Hepatocyte (in vitro differentiated cells): ENCODE data around the gene ZBTB42. TPM values are rescaled to one million over a fixed set of nuclear protein-coding genes. Genes with fewer than 3 reads are reported as not detected.
A peak's percentile ranks its signal among the peaks of the same experiment; 100 is the strongest.

ENCODE experiments used
- DNase-seq: peaks from one replicate; pipeline ENCODE4 v3.0.0-alpha.2; 2016; ENCODE audit warnings: low spot score
- H2AFZ ChIP-seq: fragments of 200-600 bp; sonication (generic); 2 replicates; pipeline ENCODE4 v1.6.0; 2016; ENCODE audit warnings: antibody characterized with exemption, mild to moderate bottlenecking
- H3K27ac ChIP-seq: fragments of 200-600 bp; sonication (generic); 2 replicates; pipeline ENCODE4 v1.5.1; 2016; ENCODE audit warnings: mild to moderate bottlenecking
- H3K27me3 ChIP-seq: fragments of 200-600 bp; sonication (generic); 2 replicates; pipeline ENCODE4 v1.6.1; 2016
- H3K36me3 ChIP-seq: fragments of 200-600 bp; sonication (generic); replicated peaks from 2 replicates; pipeline ENCODE4 v1.5.1; 2016; ENCODE audit warnings: low read depth; ENCODE audit not compliant: insufficient read depth
- H3K4me1 ChIP-seq: fragments of 200-600 bp; sonication (generic); 2 replicates; pipeline ENCODE4 v1.5.1; 2016; ENCODE audit warnings: mild to moderate bottlenecking, moderate library complexity; ENCODE audit not compliant: insufficient read depth
- H3K4me2 ChIP-seq: fragments of 200-600 bp; sonication (generic); 2 replicates; pipeline ENCODE4 v1.6.0; 2016
- H3K4me3 ChIP-seq: fragments of 200-600 bp; sonication (generic); 2 replicates; pipeline ENCODE4 v1.5.1; 2016; ENCODE audit warnings: mild to moderate bottlenecking
- H3K79me2 ChIP-seq: fragments of 200-600 bp; sonication (generic); 2 replicates; pipeline ENCODE4 v1.6.0; 2017; ENCODE audit warnings: mild to moderate bottlenecking
- H3K9me2 ChIP-seq: fragments of 200-600 bp; sonication (generic); replicated peaks from 2 replicates; pipeline ENCODE4 v1.6.0; 2017; ENCODE audit warnings: mild to moderate bottlenecking; ENCODE audit not compliant: insufficient read depth
- H3K9me3 ChIP-seq: fragments of 200-600 bp; sonication (generic); 2 replicates; pipeline ENCODE4 v1.5.1; 2016; ENCODE audit warnings: low read depth, mild to moderate bottlenecking
- H4K20me1 ChIP-seq: fragments of 200-600 bp; sonication (generic); 2 replicates; pipeline ENCODE4 v1.6.0; 2016; ENCODE audit warnings: mild to moderate bottlenecking; ENCODE audit not compliant: insufficient read depth, poor library complexity, severe bottlenecking
- CTCF ChIP-seq: fragments of 200-600 bp; sonication (generic); IDR thresholded peaks from 2 replicates; pipeline ENCODE4 v1.5.1; 2016; ENCODE audit warnings: antibody characterized with exemption, mild to moderate bottlenecking; ENCODE audit not compliant: poor library complexity
- EZH2 ChIP-seq: fragments of 200-600 bp; sonication (generic); IDR thresholded peaks from 2 replicates; pipeline ENCODE4 v1.6.1; 2016; ENCODE audit warnings: antibody characterized with exemption, mild to moderate bottlenecking, borderline replicate concordance
- EZH2phosphoT487 ChIP-seq: fragments of 200-600 bp; sonication (generic); IDR thresholded peaks from one replicate; pipeline ENCODE4 v1.6.1; 2018; ENCODE audit warnings: antibody characterized with exemption, mild to moderate bottlenecking, low read depth, moderate library complexity; ENCODE audit not compliant: unreplicated experiment, severe bottlenecking
- WGBS: methylation state at CpG from one replicate; pipeline ENCODE4 v1.1.6; 2016; ENCODE audit warnings: low lambda C conversion rate; ENCODE audit errors: missing lambda C conversion rate; 5-methylcytosine and 5-hydroxymethylcytosine counted together
- polyA plus RNA-seq: library from polyadenylated mRNA; unstranded; fragments of >200 nt; fragmentation: Nextera tagmentation; extraction: Ambion mirVana; gene quantifications from 2 replicates; pipeline ENCODE4 v1.2.1, GENCODE V29; 2016
- total RNA-seq: library from RNA; depleted of rRNA; stranded (reverse); fragments of >200 nt; gene quantifications from 2 replicates; pipeline ENCODE4 v1.2.3, GENCODE V29; 2014

ZBTB42 gene
- total and polyA plus RNA-seq, 2 experiments from 2014 or later: 3.6 to 8.6 TPM

- no peak for TF ChIP-seq EZH2
- TF ChIP-seq EZH2phosphoT487: no peak
- no peak for TF ChIP-seq CTCF
- Histone ChIP-seq H4K20me1 (peaks cover 53% of the 10 kb centered on the region), H2AFZ (no peak overlapping the region), H3K9me3 (no peaks in the 10 kb centered on the region), H3K4me3 (peak overlapping the region; percentile 39), H3K27ac (peak overlapping the region; percentile 83), H3K27me3 (no peaks in the 10 kb centered on the region), H3K36me3 (no peaks in the 10 kb centered on the region), H3K79me2 (peaks cover 60% of the 10 kb centered on the region), H3K4me2 (peak overlapping the region; percentile 100), H3K4me1 (peaks cover 35% of the 10 kb centered on the region), H3K9me2 (no peaks in the 10 kb centered on the region)
- peak; percentile 67 for DNase-seq
- 39% methylated on average over 15 of the region's 15 CpGs for WGBS
These were observed 6.8 kb upstream of the ZBTB42 start for GRCh38 chr14:104794099-104794498.

GRCh38 chr14:104794631-104794992 lies 6.3 kb upstream of the ZBTB42 start:
- 8% methylated on average over 16 of the region's 16 CpGs for WGBS

GRCh38 chr14:104794993-104795780 lies 5.7 kb upstream of the ZBTB42 start, which contains the start of gene AKT1:
TSS of gene AKT1 (minus strand) at chr14:104795748. CDS start at chr14:104792643, 3,105 bp downstream.
- DNase-seq: peak; percentile 60
- H3K27me3 ChIP-seq: no peaks in the 10 kb centered on the region
- H3K27ac ChIP-seq: peak within 1 kb of the TSS; percentile 83
- peak within 1 kb of the TSS; percentile 100 for H3K4me2 ChIP-seq
- H3K9me2 ChIP-seq: no peaks in the 10 kb centered on the region
- peaks cover 43% of the 10 kb centered on the region for H3K4me1 ChIP-seq
- peaks cover 49% of the 10 kb centered on the region for H3K79me2 ChIP-seq
- peak within 1 kb of the TSS; percentile 52 for H3K4me3 ChIP-seq
- H3K36me3 ChIP-seq: no peaks in the 10 kb centered on the region
- 2% methylated on average over 41 of the region's 124 CpGs for WGBS
- peak within 1 kb of the TSS; percentile 93 for H2AFZ ChIP-seq
- TF ChIP-seq EZH2phosphoT487: no peak
- no peak for TF ChIP-seq EZH2
- TF ChIP-seq CTCF: no peak
- no peaks in the 10 kb centered on the region for H3K9me3 ChIP-seq
- peaks cover 44% of the 10 kb centered on the region for H4K20me1 ChIP-seq

More at GRCh38 chr14:104794631-104794992, 6.3 kb upstream of the ZBTB42 start:
- Histone ChIP-seq H3K27ac (peak overlapping the region; percentile 83), H3K9me2 (no peaks in the 10 kb centered on the region), H3K79me2 (peaks cover 55% of the 10 kb centered on the region), H2AFZ (no peak overlapping the region), H3K4me3 (peak overlapping the region; percentile 39), H3K27me3 (no peaks in the 10 kb centered on the region), H3K36me3 (no peaks in the 10 kb centered on the region), H3K9me3 (no peaks in the 10 kb centered on the region), H4K20me1 (peaks cover 48% of the 10 kb centered on the region), H3K4me1 (peaks cover 38% of the 10 kb centered on the region), H3K4me2 (peak overlapping the region; percentile 100)
- peak; percentile 57 for DNase-seq
- TF ChIP-seq EZH2phosphoT487 (no peak), CTCF (no peak), EZH2 (no peak)
